IPS-NIHi7 (cell line): ENCODE measurements around the gene SEC16B.

Source experiments
- DNase-seq: peaks from one replicate; pipeline ENCODE4 v3.0.0; 2012; ENCODE audit warnings: mixed read lengths; ENCODE audit errors: extremely low spot score

The SEC16B gene

GRCh38 chr1:177979272-177979671 lies 9.4 kb upstream of the SEC16B start:
- DNase-seq, result no peak

DNA sequence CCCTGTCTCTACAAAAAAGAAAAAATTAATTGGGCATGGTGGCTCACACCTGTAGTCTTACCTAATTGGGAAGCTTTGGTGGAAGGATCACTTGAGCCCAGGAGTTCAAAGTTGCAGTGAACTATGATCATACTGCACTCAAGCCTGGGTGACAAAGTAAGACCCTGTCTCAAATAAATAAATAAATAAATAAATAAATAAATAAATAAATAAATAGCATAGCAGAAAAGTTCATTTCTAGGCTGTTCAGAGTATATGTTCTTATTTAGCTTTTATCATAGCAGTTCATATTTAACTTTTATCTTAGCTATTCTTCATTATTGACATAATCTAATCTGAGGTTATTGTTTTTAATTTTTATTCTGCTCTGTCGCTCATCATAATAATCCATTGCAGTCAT lies 8.7 kb upstream of the SEC16B start:
- no peak for DNase-seq

DNA sequence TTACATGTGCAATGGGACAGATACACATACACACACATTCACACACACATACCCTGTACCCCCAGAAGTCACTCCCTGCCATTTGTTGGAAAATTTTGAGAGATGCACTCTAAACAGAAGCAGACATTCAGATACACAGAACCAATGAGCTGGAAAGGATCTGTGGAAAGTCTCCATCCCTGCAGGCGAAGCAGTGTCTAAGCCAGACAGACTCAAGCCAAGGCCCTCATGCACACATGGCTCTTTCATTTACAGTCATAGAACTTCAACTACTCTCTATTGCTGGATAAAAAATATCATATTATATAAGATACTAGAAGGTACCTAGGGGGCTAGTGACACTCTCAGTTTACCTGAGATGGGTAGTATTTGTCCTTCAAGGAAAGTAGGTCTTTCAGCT lies 7.3 kb upstream of the SEC16B start:
- DNase-seq, result no peak

GRCh38 chr1:177976596-177976995 lies 6.7 kb upstream of the SEC16B start:
- DNase-seq, result no peak

- no peak for DNase-seq
Measured at GRCh38 chr1:177975588-177976495, 6.0 kb upstream of the SEC16B start.

DNA sequence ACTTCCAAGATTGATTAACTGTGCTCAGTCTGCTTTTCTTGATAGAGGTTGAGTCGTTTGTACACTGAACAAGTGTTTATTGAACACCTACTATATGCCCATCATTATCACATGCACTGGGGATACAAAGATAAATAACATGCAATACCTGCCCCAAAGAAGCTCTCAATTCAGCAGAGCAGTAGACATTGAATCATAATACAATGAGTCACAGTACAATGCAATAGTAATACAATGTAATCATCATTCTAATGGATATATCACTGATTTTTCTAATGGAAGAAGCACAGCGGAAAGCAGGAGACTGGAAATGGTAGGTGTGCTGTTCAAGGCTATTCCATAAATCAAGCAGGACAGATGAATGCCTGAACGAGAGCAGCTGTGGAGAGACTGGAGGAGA lies 3.7 kb upstream of the SEC16B start:
- DNase-seq, result no peak

GRCh38 chr1:177969109-177969508 lies 749 bp downstream of the SEC16B start:
- no peak for DNase-seq

DNA sequence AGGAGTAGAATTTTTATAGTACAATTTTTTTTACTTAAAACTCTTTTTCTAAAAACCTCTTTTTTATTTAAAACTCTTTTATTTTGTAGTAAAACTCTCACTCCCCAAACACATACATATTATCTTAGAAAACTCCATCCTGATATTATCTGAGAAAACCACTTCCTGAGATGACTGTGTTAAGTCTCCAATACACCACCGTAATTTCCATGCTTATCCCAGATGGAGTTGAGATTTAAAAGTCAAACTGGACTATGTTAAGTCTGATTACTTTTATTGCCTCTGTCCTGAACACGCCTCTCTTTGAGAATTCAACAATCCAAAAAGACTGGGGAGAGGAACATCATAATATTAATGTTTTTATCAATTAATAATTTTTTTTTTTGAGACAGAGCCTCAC lies 3.7 kb downstream of the SEC16B start:
- no peak for DNase-seq

DNA sequence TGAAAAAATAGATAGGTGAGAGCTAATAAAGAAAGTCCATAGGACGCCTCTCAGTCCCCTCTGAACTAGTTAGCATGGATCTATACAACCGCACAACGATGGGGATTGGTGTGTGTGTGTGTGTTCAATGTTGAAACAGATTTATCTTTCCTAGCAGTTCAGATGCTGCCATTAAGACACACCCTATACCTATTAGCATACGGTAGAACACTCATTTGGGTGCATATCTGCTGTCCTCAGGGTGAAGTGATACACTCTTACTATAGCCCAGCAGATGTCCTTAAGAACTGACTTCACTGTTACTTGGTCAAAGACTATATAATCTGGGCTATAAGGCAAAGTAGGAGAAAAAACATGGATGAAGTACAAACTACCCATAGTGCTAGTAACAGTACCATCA lies 4.6 kb downstream of the SEC16B start:
- no peak for DNase-seq

DNA sequence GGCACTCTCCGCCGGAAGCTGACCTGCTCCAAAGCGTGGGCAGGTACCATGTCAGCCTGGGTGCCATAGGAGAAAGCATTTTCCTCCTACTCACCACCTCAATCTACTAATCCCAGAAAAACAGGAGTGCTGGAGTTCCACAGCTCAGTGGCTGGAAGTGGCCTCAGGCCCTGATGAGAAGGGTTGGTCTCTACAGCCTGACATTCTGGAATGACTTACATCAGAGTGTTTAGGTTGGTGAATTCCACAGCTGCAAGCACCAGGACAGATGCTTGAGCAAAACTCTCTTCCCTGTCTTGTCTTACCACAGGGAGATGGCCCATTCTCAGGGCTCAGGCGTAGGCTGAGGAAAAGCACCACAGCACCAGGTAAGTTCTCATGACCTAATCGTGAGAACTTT lies 5.5 kb downstream of the SEC16B start:
- no peak for DNase-seq

- no peak for DNase-seq
Measured at GRCh38 chr1:177960939-177961622, 8.8 kb downstream of the SEC16B start.

- no peak for DNase-seq
Measured at GRCh38 chr1:177959811-177960515, 9.9 kb downstream of the SEC16B start.

- no peak for DNase-seq
Measured at GRCh38 chr1:177958092-177958491, 11.8 kb downstream of the SEC16B start.

DNA sequence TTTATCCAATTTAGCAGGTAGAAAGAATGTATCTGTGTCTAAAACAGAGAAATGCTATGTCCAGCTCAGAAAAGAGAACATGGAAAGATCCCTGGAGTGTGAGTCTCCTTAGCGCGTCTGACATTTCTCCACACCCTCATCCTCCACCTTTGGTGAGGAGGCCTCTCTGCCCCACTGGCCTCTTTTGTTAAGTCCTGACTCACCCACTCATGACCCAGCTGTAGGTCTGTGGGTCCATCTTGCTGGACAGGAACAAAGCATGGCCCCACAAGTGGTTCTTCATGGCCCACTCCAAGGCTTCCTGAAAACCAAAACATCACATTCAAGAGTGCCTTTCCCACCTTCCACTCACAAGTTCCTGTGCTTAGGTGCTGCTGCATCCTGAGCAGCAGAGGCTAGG lies 15.8 kb downstream of the SEC16B start:
- DNase-seq, result no peak

DNA sequence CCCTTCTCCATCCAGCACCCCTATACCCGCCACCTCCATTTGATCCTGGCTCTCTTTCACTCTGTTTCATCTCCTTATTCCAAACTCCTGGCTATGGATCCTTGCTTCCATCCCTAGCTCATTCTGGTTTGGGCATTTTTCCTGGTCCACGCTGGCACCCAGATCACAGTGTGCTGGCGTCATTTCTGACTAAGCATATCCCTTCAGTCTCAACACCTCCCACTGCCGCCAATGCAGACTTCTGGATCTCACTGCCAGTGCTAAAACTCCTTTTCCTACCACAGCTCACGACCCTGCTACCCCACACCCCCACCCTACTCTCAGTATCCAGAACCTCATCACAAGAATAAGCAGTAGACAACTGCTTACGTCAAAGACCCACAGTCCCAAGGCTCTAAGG lies 16.3 kb downstream of the SEC16B start:
- no peak for DNase-seq

DNA sequence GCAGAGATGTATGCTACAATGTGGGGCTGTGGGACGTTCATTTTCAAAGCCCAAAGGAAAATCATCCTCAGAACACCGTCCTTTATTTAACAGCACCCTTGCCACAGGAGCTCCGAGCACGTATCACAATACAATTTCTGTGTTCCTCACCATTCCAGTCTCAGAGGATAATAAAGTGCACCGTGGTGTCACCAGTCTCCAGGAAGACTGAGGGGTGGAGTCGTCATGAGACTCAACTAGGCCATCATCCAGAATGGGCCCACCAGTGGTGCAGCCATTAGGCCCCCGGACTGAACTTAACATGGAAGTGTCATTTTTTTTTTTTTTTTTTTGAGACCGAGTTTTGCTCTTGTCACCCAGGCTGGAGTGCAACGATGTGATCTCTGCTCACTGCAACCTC lies 17.2 kb downstream of the SEC16B start:
- no peak for DNase-seq

DNA sequence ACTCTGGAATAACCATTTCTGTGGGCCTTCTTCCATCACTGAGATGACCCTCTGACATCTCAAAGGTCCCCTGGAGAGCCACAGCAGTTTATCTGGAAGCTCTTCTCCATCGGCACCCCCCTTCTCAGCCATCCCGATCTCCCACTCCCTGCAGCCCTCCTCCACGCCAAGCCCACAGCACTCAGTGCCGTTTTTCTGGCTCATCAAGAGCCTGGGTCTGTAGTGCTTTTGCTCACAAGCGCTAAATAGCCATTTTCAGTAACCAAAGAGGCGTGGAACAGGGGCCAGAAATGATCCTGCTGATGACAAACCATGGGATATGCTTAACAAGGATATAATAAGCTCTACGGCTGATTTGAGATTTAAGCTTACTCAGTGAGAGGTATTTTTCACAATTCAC lies 17.6 kb downstream of the SEC16B start:
- no peak for DNase-seq

DNA sequence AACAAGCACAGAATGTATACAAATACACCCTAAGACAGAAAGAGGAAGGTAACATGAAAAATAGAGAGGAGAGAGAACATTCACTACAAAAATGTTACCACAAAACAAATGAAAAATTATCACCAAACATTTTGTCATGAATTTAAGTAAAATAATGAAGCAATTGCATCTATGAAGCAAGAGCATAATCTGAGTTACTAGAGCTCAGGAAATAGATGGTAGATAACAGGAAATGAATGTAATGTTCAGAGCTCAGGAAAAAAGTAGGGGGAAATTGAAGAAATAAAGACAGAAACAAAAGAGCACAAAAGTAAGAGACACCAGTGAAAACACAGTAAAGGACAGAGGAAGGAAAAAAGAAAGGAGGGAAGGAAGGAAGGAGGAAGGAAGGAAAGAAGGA lies 19.4 kb downstream of the SEC16B start:
- DNase-seq, result no peak

DNA sequence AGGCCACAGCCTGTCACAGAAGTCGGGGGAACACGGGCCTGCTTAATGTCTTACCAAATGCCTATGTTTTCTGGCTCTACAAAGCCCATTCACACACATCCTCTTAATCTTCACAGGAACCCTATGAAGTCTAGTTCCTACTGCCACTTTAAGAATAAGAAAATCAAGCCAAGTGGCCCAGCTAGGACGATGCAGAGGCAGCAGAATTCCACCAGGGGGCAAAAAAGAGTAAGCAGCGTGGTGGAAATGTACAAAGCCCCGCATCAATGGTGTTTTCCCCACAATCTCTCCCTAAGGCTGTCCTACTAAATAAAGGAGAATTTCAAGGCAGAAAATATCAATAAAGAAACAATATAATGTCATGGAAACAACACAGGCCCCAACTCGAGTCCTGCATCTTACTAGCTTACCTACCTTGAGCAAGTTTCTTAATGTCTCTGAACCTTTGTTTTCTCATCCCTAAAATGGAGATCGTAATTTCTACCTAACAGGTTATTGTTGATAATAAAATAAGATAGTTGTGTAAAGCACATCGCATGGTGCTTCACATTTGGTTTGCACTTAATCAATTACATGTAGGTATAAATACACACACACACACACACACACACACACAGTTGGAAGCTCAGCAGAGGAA lies 21.4 kb downstream of the SEC16B start:
- peak; percentile 78 for DNase-seq

- DNase-seq, result no peak
Measured at GRCh38 chr1:177947623-177948022, 22.2 kb downstream of the SEC16B start.

DNA sequence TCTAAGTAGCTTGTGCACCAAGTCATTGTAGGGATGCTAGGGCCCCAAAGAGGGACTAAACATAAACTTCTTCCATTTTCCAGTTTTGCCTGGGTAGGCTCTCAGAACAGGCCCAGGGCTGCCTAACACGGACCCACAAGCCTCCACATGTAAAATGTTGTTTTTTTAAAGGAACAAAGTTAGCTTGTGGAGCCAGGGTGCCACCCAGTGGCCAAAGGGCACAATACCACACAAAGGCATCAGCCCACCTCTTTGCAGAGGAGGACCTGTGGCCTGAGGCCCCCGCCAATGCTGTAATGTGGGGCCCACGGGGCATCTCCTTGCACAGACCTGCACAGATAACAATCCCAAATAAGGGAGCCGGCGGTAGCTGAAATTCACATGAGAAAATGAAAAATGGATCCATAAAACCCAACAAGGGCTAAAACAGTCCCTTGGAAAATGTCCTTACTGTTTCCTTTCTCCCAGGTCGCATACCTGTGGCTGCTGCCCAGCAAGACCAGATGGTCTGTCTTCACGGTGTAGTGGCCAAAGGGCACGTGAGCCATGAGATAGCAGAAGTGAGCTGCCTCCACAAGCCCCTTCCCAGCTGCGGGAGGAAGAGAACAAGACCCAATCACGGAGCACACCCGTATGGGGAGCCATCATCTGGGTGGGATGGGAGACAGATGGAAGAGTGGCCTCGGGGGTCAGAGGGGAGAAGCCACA lies 23.8 kb downstream of the SEC16B start:
- DNase-seq, result peak; percentile 81
